OCI-LY3 (cell line): ENCODE measurements around the gene SERPINA1.
A peak's percentile ranks its signal among the peaks of the same experiment; 100 is the strongest.

Experiments
- CTCF ChIP-seq: fragments of 200-600, 300-600 bp; sonication (generic); IDR thresholded peaks from 2 replicates; pipeline ENCODE4 v1.5.1; 2014; ENCODE audit warnings: antibody characterized with exemption, low read length, low read depth
- EZH2phosphoT487 ChIP-seq: fragments of 200-600 bp; shearing (Covaris generic); IDR thresholded peaks from 2 replicates; pipeline ENCODE4 v1.6.1; 2018; ENCODE audit warnings: antibody characterized with exemption, mixed run types, low read depth

DNA sequence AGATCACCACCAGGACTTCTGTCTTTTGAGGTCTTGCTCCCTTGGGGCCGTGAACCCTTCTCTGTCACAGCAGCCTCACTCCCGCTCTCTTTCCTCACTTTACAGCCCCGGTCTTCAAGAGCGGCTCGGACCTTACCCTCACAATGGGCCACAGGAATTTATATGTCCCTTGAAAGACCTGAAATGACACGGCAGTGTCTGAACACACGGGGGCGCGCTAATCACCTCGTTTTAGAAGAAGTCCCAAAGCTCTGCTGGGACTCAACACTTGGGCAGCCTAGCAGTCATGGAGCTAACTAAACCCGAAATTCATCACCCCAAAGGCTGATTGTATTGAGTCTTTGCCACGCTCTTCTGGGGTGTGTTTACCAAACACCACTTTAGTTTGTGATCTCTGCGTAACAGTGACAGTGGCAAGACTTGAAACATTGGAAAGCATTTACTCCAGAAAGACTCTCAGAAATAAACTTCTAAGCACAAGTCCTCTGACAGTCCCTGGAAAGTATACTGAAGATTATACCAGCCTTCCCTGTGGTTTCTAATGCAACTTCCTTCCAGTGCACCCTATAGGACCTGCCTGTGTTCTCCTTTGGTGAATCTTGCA lies 35.2 kb upstream of the SERPINA1 start:
- TF ChIP-seq CTCF = peak; percentile 87
- TF ChIP-seq EZH2phosphoT487 = no peak
